ENCODE data around the gene NIM1K. TPM values are rescaled to one million over a fixed set of nuclear protein-coding genes. Genes with fewer than 3 reads are reported as not detected.

The NIM1K gene
- total and polyA plus RNA-seq, 2 donors (not counting 3 experiments of a cell fraction or from before 2014, with no cell fraction given): 0.04 to 0.49 TPM

DNA sequence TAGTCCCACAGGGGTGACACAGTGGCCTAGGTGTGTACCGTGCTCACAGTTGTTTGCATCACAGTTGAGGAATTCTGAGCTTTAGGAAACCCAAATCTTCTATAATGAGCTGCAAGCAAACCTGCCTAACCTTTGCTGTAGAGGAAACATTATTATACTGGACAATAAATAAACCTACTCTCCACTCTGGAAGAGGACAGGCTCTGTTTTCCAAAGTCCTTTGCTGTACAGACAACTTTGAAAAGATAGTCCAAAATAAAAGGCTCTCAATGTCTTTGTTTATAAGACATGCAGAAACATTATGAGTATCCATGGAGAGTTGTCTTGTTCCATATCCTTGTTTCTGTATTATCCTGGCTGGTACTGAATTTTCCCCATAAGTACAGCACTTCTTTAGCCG is 42.0 kb upstream of the NIM1K start:
- dilution Hi-C loops (cut with MboI; ENCODE audit: extremely low pct_ligation_motif_present, low sequenced_read_pairs) (no loop called here), intact Hi-C loops (cut with micrococcal nuclease) (no loop called here)
- Histone ChIP-seq H3K4me1 (ENCODE audit: control insufficient read depth, extremely low read depth, insufficient read depth, low read length) (no peaks in the 10 kb centered on the region), H3K27ac (ENCODE audit: insufficient read depth, low read depth, low read length) (no peak overlapping the region), H3K79me2 (ENCODE audit: control insufficient read depth, insufficient read depth, low read length) (peaks cover 35% of the 10 kb centered on the region), H3K4me3 (replicated peaks in 1 of 3; ENCODE audit: insufficient read depth in 1 of 3, low read depth in 1 of 3, low read length in 3 of 3) (no peak overlapping the region), H3K9me1 (replicated peaks; ENCODE audit: control insufficient read depth, extremely low read depth, insufficient read depth, low read length) (no peaks in the 10 kb centered on the region), H3K27me3 (ENCODE audit: control insufficient read depth in 2 of 2, insufficient read depth in 2 of 2, low read length in 2 of 2) (no peaks in the 10 kb centered on the region), H2AFZ (ENCODE audit: low read depth, low read length) (no peak overlapping the region), H3K36me3 (ENCODE audit: control insufficient read depth in 2 of 2, extremely low read depth in 1 of 2, insufficient read depth in 2 of 2, low read length in 2 of 2) (no peaks in the 10 kb centered on the region), H3K4me2 (ENCODE audit: insufficient read depth, low read length) (no peak overlapping the region), H3K9me3 (replicated peaks; ENCODE audit: control insufficient read depth, insufficient read depth, low read length) (no peaks in the 10 kb centered on the region), H4K20me1 (replicated peaks; ENCODE audit: control insufficient read depth, extremely low read depth, insufficient read depth, low read length) (no peaks in the 10 kb centered on the region), H3K9ac (replicated peaks; ENCODE audit: extremely low read depth, insufficient read depth, low read length) (no peak overlapping the region)
- no peak for FAIRE-seq
- no peak for DNase-seq (ENCODE audit: low read depth, low spot score)
- TF ChIP-seq JUN (IDR thresholded peaks at IDR 0.05; ENCODE audit: borderline replicate concordance, insufficient read depth, insufficient read length, low read depth) (no peak), MYC (IDR thresholded peaks at IDR 0.05; ENCODE audit: low read depth, low read length) (no peak), POLR2AphosphoS5 (IDR thresholded peaks at IDR 0.05; ENCODE audit: insufficient read depth, low read depth, low read length) (no peak), EZH2 (IDR thresholded peaks at IDR 0.05; ENCODE audit: borderline replicate concordance, low read depth, low read length, severe bottlenecking) (no peak), CTCF (IDR thresholded peaks at IDR 0.05; ENCODE audit: extremely low read depth in 1 of 2, insufficient read depth in 1 of 2, low read depth in 1 of 2, low read length in 2 of 2) (no peak), POLR2A (IDR thresholded peaks at IDR 0.05; ENCODE audit: low read depth, low read length) (no peak)
- TF ChIP-seq, protein P1, sequence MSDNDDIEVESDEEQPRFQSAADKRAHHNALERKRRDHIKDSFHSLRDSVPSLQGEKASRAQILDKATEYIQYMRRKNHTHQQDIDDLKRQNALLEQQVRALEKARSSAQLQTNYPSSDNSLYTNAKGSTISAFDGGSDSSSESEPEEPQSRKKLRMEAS (IDR thresholded peaks at IDR 0.05; ENCODE audit: insufficient read depth, insufficient read length): no peak
- ChIA-PET POLR2A (no interaction called here), CTCF (no interaction called here)
- no TSS peak for BruUV-seq (replicated peaks)
